Measurements from ENCODE around the gene CD8A.
"Not testable (repeated sequence)": the region's sequence is repeated elsewhere in the genome, so short reads cannot be mapped to it uniquely, and the experiment has no call there.

The CD8A gene

DNA sequence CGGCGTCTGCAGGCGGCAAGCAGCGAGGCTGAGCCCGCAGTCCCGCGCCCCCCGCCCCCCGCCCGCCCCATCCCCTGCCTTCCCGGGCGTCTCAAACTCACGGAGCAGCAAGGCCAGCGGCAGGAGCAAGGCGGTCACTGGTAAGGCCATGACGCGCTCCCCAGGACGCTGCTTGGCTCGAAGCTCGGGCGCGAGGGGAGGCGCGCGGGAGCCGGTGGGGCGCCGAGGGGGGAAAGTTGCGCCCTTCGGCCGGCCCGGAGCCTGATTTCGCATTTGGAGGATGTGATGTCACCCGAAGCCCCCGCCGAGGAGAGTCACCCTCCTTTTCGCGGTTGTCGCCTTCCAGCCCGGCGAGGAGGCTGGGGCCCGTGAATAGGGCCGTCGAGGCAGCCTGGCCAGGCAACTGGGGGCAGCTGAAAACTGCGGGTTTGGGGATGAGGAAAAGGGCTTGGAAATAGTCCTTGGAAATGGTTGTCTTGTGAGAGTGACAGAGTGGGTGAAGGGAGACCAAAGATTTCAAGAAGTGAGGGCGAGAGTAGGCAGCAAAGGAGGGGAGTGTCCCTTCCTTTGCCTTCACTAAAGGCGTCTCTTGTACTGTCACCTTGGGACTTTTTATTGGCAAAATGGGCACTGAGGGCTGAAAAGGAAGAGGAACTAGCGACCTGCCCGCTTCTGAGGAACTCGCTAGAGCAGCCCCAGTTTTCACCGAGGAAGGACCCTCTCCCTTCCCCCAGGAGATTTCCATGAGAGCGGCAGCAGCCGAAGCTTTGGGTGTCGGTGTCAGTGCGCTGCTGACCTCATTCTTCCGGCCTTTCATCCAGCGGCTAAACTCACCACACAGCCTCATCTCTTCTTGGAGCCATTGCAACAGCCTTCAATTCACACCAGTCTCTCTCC is at the start of gene CD8A:
Gene CD8A, minus strand, starts transcription at position 238 of the 897 bp plus-strand sequence. Its CDS starts 88 bp downstream, at position 150.
- in situ Hi-C loops (cut with HindIII; ENCODE audit: low sequenced_read_pairs): no loop called here

DNA sequence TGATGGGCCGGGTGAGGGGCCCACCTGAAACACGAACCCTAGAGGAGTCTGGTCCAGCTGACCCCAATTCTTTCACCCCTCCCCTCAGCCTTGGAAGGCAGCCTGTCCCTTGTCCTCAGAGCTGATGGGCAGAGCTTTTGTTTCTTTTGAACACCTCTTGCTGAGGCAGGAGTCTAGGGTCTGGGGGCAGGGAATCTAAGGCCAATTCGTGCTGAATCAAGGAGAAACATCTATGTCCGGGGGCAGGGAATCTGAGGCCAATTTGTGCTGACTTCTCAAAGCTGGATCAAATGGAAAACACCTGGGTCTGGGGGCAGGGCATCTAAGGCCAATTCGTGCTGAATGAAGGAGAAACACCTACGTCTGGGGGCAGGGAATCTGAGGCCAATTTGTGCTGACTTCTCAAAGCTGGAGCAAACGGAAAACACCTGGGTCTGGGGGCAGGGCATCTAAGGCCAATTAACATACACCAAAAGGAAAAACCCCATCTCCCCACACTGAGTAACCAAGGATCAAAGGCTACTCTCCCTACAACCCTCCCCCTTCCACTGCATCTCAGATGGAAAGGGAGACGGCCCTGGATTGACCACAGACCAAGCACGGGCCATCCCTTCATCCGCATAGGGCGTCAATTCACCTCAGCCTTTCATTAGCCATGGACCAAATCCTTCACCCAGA is 49.3 kb upstream of the CD8A start:
- in situ Hi-C loops (cut with HindIII; ENCODE audit: low sequenced_read_pairs): not testable (repeated sequence)

- in situ Hi-C loops (cut with HindIII; ENCODE audit: low sequenced_read_pairs): not testable (repeated sequence)
These were observed 48.7 kb upstream of the CD8A start for GRCh38 chr2:86839455-86839854.

DNA sequence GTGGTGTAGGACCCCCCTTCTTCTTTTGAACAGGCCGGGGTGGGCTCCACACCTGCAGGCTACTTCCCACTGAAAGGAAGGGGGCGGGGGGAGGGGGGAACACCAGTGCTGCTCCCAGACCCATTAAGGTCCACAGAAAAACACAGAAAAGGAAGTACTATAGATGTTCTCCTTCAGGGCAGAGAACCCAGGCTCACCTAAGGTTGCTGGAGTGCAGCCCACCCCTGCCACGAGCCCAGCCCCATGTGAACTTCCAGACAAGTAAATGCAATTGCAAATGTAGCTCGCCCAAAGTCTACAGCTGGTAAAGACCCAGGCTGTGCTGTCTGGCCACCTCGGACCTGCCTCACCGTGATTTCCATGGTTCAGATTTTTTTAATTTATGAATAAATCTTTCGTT is 47.0 kb upstream of the CD8A start:
- in situ Hi-C loops (cut with HindIII; ENCODE audit: low sequenced_read_pairs): not testable (repeated sequence)

DNA sequence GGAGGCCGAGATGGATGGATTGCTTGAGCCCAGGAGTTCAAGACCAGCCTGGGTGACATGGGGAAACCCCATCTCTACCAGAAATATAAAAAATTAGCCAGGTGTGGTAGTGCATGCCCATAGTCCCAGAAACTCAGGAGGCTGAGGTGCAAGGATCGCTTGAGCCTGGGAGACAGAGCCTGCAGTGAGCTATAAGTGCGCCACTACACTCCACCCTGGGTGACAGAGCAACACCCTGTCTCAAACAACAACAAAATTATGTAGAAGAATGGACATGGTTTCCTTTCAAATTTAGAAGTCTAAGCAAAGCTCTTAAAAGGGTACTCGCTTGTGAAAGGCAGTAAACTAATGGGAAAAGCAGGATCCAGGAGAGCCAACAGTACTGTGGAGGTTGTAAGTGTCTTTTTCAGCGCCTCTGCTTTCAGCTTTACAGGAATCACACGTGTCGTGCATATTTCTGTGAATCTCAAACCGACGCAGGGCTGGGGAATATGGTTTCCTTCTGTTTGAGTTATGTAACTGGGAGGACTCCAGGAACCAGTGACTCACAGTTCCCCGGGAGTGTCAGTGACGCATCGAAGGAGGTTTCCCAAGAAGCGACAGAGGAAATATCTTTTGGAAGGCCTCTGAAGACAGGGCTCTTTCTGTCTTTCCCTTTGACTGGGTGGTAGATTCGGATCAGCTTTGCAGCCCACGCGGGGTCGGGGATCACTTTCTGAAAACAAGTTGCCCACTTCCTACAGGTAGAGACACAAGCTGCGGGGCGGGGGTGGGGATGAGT is 46.4 kb upstream of the CD8A start:
- in situ Hi-C loops (cut with HindIII; ENCODE audit: low sequenced_read_pairs): not testable (repeated sequence)

DNA sequence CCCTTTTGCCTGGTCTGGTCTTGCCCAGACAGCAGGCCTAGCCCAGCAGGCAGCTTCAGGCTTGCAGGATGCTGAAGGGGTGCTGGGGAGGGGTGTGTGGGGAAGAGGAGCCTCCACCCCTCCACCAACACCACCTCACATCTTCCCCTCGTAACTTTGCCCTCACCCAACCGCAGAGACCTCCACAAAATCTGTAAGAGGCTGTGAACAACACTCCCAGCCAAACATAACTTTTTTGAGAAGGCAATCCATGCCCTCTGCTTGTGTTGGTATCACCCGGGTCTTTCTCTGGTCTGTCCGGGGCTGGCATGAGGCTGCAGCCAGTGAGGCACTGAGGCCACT is 44.8 kb upstream of the CD8A start:
- in situ Hi-C loops (cut with HindIII; ENCODE audit: low sequenced_read_pairs): not testable (repeated sequence)

DNA sequence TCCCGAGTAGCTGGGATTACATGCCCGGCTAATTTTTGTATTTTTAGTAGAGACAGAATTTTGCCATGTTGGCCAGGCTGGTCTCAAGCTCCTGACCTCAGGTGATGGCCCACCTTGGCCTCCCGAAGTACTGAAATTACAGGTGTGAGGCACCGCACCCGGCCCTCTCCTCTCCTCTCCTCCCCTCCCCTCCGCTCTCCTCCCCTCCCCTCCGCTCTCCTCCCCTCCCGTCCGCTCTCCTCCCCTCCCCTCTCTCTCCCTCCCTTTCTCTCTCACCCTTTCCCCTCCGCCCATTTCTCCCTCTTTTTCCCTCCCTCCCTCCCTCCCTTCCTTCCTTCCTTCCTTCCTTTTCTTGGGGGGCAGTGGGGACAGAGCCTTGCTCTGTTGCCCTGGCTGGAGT is 42.6 kb upstream of the CD8A start:
- in situ Hi-C loops (cut with HindIII; ENCODE audit: low sequenced_read_pairs): no loop called here

GRCh38 chr2:86832334-86833096 is 41.8 kb upstream of the CD8A start:
- in situ Hi-C loops (cut with HindIII; ENCODE audit: low sequenced_read_pairs): no loop called here

DNA sequence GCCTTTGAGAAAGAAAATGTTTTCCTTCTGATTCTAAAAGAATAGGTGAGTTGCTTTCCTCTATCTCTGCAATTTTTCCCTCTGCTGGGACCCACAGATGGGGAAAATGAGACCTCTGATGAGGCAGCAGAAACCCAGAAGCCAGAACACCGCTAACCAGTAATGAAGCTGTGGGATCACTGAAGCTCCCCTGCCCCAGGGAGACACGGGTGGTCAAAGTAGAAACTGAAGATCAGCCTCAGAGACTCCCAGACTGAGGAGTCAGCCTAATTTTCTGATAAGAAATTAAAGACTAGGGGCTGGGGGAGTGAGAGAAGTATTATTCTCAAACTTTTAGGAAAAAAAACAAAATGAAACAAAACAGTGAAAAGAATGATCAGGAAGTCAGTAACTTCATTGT is 40.8 kb upstream of the CD8A start:
- in situ Hi-C loops (cut with HindIII; ENCODE audit: low sequenced_read_pairs): no loop called here

GRCh38 chr2:86826951-86827350 is 36.2 kb upstream of the CD8A start:
- in situ Hi-C loops (cut with HindIII; ENCODE audit: low sequenced_read_pairs): no loop called here

DNA sequence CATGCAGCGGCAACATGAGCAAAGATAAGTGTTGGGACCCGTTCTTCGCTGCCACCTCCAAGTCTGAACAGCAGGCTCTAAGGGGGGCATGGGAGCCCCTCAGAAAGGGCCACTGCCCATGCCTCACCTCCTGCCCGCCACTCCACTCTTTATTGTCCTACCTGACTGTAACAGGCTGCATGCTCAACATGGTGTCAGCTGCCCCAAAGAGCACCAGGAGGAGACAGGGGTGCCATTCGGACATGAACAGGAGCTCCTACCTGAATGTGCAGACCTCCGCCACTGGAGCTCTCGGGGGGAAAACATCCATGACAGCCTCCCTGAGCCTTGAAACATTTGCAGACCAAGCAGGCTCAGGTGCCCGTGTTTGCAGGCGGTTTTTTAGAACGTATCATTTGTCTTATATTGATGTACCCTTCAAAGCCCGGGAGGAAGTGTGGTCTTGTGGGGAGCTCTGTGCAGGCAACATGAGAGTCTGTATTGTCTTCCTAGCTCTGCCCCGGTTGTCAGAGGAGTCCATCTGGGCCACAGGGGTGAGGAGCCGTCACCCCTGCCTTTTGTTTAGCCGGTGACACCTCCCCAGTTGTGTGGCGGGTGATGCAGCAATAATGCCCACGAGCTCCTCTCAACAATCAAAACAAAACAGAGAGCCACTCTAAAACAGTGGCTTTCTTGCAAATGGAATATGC is 35.1 kb upstream of the CD8A start:
- in situ Hi-C loops (cut with HindIII; ENCODE audit: low sequenced_read_pairs): no loop called here

DNA sequence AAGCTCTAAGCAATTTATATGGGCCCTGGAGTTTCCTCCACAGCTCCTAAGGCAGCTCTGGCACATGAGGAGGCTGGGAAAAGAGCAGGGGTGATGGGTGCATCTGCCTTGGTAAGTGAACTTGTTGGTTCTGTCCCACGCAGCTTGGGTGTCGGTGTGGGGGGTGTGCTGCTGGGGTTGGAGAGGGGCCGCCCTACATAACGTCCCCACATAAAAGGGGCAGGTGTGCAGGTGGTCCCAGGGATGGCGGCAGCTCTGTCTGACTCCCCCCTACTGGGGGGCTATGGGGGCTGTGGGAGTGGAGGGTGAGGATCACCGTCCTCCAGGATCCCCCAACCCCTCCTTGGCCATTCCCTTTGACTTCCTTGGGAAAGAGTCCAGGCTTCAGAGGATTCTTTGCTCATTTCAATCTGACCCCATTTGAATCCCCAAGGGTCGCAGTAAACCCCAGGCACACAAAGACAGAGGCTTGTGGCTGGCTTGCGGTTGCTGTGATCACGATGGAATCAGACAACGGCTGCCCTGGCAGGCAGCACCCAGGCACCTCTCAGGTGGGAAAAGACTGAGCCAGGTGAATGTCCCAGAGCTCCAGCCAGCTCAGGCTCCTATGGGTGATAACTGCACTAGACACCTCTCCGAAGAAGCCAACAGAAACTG is 34.5 kb upstream of the CD8A start:
- in situ Hi-C loops (cut with HindIII; ENCODE audit: low sequenced_read_pairs): no loop called here

- in situ Hi-C loops (cut with HindIII; ENCODE audit: low sequenced_read_pairs): no loop called here
These were observed 32.1 kb upstream of the CD8A start for GRCh38 chr2:86822668-86823345.

GRCh38 chr2:86821842-86822241 is 31.1 kb upstream of the CD8A start:
- in situ Hi-C loops (cut with HindIII; ENCODE audit: low sequenced_read_pairs): no loop called here

DNA sequence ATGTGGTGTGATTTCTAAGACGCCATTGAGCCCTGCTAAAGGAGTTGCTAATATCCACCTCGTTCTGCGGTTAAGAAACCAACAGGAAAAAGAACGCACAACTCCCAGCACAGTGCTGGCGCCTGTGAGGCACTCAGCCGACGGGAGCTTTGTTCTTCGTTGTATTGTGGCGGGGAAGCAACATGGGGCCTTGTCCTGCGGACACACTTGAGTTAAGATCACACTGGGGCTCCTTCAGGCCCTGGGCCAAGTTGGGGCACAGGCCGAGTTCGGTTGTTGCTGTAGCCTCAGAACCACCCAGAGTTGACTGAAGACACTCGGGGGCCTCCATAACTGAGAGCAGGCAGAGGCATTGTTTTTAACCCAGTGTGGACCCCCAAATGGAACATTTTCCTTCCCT is 30.6 kb upstream of the CD8A start:
- in situ Hi-C loops (cut with HindIII; ENCODE audit: low sequenced_read_pairs): no loop called here

- in situ Hi-C loops (cut with HindIII; ENCODE audit: low sequenced_read_pairs): no loop called here
These were observed 28.2 kb upstream of the CD8A start for GRCh38 chr2:86818957-86819356.

DNA sequence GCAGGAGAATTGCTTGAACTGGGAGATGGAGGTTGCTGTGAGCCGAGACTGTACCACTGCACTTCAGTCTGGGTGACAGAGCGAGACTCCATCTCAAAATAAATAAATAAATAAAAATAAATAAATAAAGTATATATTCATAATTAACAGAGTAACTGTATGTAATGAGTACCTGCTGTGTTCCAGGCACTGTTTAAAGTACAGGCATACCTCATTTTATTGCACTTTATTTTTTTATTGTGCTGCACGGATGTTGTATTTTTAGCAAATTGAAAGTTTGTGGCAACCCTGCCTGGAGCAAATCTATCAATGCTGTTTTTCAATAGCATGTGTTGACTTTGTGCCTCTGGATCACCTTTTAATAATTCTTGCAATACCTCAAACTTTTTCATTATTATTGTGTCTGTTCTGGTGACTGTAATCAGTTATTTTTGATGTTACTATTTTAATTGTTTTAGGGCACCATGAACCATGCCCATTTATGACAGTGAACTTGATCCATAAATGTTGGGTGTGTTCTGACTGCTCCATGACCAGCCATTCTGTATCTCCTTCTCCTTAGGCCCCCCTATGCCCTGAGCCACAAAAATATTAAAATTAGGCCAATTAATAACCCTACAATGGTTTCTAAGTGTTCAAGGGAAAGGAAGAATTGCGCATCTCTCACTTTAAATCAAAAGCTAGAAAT is 27.5 kb upstream of the CD8A start:
- in situ Hi-C loops (cut with HindIII; ENCODE audit: low sequenced_read_pairs): no loop called here

GRCh38 chr2:86815611-86816010 is 24.9 kb upstream of the CD8A start:
- in situ Hi-C loops (cut with HindIII; ENCODE audit: low sequenced_read_pairs): no loop called here

Data from DLD1 (cell line).